ENCODE measurements around the gene ABTB2. TPM values are rescaled to one million over a fixed set of nuclear protein-coding genes. Genes with fewer than 3 reads are reported as not detected.

Gene ABTB2
- total and polyA plus RNA-seq, 10 of the 15 experiments (the other 5 are each of a cell fraction or from before 2014, with no cell fraction given), result 0.13 to 2.1 (median 0.72) TPM

- no peak overlapping the region for H3K27ac ChIP-seq (ENCODE audit: control insufficient read depth, insufficient read depth)
- H3K79me2 ChIP-seq (ENCODE audit: control insufficient read depth, insufficient read depth, low read length), result no peaks in the 10 kb centered on the region
- H3K36me3 ChIP-seq (ENCODE audit: control insufficient read depth in 2 of 2, insufficient read depth in 2 of 2, low read length in 1 of 2), result peaks cover 0 to 3% of the 10 kb centered on the region in 2 experiments; a peak in 1 of 4 replicates
- no peaks in the 10 kb centered on the region for H3K9me3 ChIP-seq (replicated peaks; ENCODE audit: control insufficient read depth, insufficient read depth, low read length)
- no peak for ATAC-seq
- no peak overlapping the region for H3K4me3 ChIP-seq
- no peak for DNase-seq (ENCODE audit: low read depth, low spot score)
- in situ Hi-C loops (cut with MboI) (loop anchor here (25.0 kb wide), 1 partner anchor 325 kb away; no protein-coding TSS in a partner anchor), intact Hi-C loops (cut with micrococcal nuclease; ENCODE audit: unreplicated experiment) (no loop called here)
- no TSS peak for BruUV-seq (replicated peaks)
- ChIA-PET SMC1A (ENCODE audit: uncharacterized antibody, unreplicated experiment) (no interaction called here), RAD21 (ENCODE audit: unreplicated experiment) (no interaction called here), POLR2A (no interaction called here), CTCF (interaction anchor here (0.6 kb wide), 1 partner anchor 33 kb away, joined by 3 read pairs; no protein-coding TSS in a partner anchor)
- no peak overlapping the region for H3K9ac ChIP-seq (ENCODE audit: control insufficient read depth, insufficient read depth, low read length)
- no peaks in the 10 kb centered on the region for H3K27me3 ChIP-seq (replicated peaks in 1 of 2; ENCODE audit: control insufficient read depth in 2 of 2, insufficient read depth in 2 of 2, low read length in 1 of 2)
- H2AFZ ChIP-seq (ENCODE audit: control insufficient read depth, low read depth, low read length), result no peak overlapping the region
- H4K20me1 ChIP-seq (ENCODE audit: control insufficient read depth, insufficient read depth), result no peaks in the 10 kb centered on the region
- no peak for FAIRE-seq
- WGBS (ENCODE audit: insufficient coverage, insufficient replicate concordance, low lambda C conversion rate, missing lambda C conversion rate), result 89% methylated on average over 17 of the region's 17 CpGs
- H3K4me2 ChIP-seq (ENCODE audit: control insufficient read depth, insufficient read depth), result no peak overlapping the region
- no peaks in the 10 kb centered on the region for H3K4me1 ChIP-seq (ENCODE audit: control insufficient read depth, insufficient read depth, low read length)
- TF ChIP-seq PML (IDR thresholded peaks at IDR 0.05; ENCODE audit: low read length), result no peak
- no peak for TF ChIP-seq CHD4 (IDR thresholded peaks at IDR 0.05)
- no peak for TF ChIP-seq ZBTB40 (IDR thresholded peaks at IDR 0.05; ENCODE audit: borderline replicate concordance)
- no peak for TF ChIP-seq ATF2 (IDR thresholded peaks at IDR 0.05; ENCODE audit: low read length)
- no peak for TF ChIP-seq CREB1 (IDR thresholded peaks at IDR 0.05; ENCODE audit: low read depth)
- TF ChIP-seq ATF3 (IDR thresholded peaks at IDR 0.05; ENCODE audit: borderline replicate concordance, extremely low read depth, low read depth, low read length), result no peak
- no peak for TF ChIP-seq SIN3A (IDR thresholded peaks at IDR 0.05; ENCODE audit: low read depth, low read length)
- TF ChIP-seq MAX (IDR thresholded peaks at IDR 0.05; ENCODE audit: low read depth, low read length), result no peak
- TF ChIP-seq ATF7 (IDR thresholded peaks at IDR 0.05; ENCODE audit: low read depth), result no peak
- TF ChIP-seq ETV6 (conservative IDR thresholded peaks at IDR 0.05 in 1 of 2, IDR thresholded peaks at IDR 0.05 in 1 of 2; ENCODE audit: borderline replicate concordance in 1 of 2, low read depth in 1 of 2), result no peak
- no peak for TF ChIP-seq TAF1 (IDR thresholded peaks at IDR 0.05; ENCODE audit: borderline replicate concordance, low read depth, low read length)
- TF ChIP-seq BCL3 (IDR thresholded peaks at IDR 0.05; ENCODE audit: borderline replicate concordance, insufficient read depth, low read depth, low read length, poor library complexity, severe bottlenecking), result no peak
- TF ChIP-seq MEF2B (IDR thresholded peaks at IDR 0.05; ENCODE audit: partially characterized antibody, poor library complexity, severe bottlenecking), result no peak
- TF ChIP-seq ZBTB33 (IDR thresholded peaks at IDR 0.05), result no peak
These were observed 195.4 kb downstream of the ABTB2 start for GRCh38 chr11:34162493-34162820.
